GM21528 (cell line): ENCODE measurements around the gene MAN1A1.

Experiments
- ATAC-seq: cut with Tn5 transposase; IDR thresholded peaks from one replicate; pipeline ENCODE4 v1.9.1; 2021; ENCODE audit warnings: mild to moderate bottlenecking, moderate library complexity; ENCODE audit not compliant: unreplicated experiment, low FRiP score

MAN1A1 gene

DNA sequence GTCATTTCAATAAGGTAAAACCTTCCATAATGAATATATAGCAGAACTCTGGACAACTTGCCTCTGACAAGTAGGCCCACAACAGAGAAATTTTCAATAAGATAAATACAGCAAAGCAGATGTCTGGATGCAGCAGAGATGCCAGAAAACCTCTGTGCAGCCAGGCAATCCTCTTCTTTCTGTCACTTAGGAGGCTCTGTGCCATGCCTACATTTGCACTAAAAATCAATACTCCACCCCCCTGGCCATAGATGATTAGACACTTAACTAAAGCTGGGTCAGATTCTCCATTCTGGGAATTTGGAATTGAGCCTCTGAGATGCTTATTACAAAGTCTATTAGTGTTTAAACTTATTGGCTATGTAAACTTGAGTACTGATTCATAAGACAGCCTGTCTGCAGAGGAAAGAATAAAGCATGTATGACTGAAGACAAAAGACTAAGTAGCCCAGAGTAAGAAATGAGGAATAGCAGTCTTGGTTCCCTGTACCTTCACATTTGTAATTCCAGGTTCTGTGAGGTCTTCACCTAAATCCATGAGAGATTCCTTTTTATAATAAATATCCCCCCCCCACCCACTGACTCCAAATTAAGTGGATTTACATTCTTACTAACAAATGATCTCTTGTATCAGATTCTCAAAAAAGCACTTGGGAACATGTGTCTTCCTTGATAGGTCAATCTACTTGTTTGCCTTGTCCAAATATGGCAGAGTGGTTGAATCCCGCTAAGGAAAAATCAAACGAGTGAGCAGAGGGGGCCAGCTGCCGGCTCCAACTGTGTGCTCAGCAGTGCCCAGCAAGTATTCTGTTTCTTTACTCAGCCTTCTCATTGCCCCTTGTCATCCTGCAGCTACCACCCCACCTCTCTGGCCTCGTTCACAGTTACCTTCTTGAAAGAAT, 20.4 kb downstream of the MAN1A1 start:
- no peak for ATAC-seq

DNA sequence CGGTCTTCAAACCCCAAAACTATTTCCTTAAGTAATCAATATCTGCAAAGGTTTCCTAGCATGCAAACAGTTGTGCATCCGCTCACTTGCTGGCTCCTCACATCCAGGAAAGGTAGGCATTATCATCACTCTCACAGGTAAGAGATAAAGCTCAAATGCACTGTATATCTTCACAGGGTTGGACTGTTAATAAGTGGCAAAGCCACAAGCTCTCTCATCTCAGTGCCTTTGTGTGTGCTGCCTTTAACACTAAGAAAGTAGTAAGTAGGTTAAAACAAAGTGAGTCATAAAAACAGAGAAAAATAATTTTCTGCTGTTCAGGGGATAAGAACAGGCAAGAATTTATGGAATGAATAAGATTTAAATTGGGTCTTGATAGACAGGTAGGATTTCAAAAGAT, 21.3 kb downstream of the MAN1A1 start:
- no peak for ATAC-seq

DNA sequence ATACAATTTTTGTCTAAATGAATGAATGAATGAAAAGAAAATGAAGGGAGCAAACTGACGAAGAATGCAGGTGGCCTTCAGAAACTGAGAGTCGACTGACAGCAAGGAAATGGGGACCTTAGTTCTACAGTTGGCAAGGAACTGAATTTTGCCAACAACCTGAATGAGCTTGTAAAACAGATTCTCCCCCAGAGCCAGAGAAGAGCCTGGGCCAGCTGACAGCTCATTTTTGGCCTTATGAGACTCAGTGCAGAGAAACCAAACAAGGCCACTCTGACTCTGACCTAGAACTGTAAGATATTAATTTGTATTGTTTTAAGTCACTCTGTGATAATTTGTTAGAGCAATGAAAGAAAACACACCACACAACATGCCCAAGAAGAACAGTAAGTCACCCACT, 21.8 kb downstream of the MAN1A1 start:
- ATAC-seq: no peak

DNA sequence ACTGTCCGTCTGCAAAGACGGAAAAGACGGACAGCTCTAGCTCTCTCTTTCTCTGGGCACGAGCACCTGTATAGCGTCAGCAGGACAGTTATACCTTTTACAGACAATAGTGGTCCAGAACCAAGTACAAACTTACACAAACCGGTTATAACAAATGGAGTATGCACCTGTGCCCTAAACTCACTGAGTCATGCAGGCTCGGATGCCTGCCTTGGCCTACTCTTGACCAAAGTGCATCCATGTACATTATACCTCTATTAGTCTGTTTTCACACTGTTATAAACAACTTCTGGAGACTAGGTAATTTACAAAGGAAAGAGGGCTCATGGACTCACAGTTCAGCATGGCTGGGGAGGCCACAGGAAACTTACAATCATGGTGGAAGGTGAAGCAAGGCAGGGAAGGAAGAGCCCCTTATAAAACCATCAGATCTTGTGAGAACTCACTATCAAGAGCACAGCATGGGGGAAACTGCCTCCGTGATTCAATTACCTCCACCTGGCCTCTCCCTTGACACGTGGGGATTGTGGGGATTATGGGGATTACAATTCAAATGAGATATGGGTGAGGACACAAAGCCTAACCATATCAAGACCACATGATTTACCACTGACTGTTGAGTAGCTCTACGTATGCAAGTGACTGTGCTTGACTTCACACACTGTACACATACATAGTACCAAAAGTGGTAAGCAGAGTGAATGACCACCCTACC, 23.1 kb downstream of the MAN1A1 start:
- ATAC-seq: no peak

DNA sequence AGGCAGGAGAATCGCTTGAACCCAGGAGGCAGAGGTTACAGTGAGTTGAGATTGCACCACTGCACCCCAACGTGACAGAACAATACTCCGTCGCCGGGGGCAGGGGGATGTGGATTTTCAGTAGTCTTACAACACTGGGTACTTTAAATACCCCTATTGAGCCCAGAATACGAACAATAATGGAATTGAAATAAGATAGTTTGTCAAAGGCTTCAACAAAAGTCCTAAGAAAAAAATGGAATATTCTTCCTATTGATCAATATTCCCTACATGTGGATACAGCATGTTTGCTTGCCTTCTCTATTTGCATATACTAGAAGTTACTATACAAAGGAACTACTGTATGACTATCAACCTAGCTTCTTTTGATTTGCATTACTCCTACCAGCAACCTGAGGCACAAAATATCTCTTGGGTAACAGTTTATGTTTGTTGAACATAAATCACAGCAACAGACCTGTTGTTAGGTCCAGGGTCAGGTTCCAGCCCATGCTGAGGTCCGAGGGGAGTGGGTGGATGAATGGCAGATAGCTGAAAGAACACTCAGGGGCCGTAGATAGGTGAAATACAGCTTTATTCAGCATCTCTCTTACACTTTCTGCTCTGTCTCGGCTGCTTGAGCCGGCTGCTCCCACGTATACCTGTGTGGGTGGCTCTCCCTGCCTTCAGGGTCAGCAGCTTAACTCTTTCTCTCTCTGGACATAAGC, 23.8 kb downstream of the MAN1A1 start:
- no peak for ATAC-seq

DNA sequence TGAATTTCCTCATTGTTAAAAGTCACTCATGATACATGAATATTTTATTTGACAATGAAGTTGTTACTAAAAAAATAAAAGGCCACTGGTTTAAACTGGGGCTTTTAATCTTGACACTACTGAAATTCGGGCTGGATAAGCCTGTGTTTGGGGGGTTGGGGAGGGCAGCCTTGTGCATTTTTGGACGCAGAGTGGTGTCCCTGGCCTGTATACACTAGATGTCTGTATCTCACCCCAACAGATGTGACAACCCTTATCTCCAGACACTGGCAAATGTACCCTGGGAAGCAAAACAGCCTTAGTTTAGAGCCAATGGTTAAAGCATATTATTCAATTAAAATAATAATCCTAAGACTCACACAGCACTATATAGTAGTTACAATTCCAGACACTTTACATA, 24.8 kb downstream of the MAN1A1 start:
- no peak for ATAC-seq

DNA sequence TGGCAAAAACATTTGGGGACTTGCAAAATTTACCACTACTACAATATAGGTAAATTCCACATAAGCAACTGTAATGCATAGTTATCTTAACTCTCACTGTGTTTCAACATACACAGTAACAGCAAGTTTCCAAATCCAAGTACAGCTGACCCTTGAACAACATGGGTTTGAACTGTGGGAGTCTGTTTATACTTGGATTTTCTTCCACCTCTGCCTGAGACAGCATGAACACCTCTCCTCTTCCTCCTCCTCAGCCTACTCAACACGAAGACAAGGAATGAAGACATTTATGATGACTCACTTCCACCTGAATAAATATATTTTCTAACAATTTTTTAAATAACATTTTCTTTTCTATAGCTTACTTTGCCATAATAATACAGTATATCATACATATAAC, 25.6 kb downstream of the MAN1A1 start:
- ATAC-seq: no peak

DNA sequence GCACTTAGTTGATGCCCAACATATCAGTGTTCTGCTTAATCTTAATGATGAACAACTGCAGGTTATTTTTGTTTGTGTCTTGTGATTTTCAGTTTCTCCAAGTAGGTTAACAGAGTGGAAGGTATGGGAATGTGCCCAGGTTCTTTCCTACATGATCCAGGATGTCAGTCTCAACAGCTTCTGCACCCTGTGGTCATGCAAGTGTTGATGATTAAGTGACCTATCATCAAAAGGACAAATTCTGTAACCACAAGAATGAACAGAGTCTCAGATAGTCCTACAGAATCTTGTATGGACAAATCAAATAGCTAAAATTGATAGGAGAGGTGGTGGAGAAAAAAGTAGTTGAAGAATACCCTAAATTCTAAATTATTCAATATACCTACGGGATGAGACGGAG, 26.1 kb downstream of the MAN1A1 start:
- ATAC-seq: no peak

DNA sequence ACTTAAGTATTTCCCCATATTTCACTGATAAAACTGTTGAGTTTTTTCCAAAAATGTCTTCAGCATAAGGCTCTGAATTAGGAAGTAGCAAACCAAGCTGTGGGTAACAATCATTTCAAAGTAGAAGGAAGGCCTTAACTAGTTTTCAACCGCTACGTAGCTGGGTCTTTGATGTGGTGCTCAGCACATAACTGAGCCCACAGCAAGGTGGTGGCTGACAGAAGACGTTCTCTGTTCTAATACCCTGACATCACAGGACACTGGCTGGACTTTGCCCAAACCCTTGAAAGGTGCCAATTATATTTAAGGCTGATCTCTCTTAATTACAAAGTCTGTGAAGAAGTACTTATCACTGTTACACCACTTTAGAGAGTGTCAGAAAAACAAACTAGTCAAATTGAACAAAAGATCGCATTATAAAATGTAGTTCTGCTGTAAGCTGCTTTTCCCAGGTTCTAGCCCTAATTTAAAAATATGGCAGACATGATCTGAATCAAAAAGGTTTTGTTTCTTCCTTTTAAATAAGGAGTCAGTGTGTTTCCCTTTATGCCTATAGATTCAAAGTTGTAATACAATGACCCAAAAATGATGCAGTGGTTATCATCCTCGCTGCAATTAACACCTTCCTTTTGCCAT, 26.7 kb downstream of the MAN1A1 start:
- no peak for ATAC-seq

DNA sequence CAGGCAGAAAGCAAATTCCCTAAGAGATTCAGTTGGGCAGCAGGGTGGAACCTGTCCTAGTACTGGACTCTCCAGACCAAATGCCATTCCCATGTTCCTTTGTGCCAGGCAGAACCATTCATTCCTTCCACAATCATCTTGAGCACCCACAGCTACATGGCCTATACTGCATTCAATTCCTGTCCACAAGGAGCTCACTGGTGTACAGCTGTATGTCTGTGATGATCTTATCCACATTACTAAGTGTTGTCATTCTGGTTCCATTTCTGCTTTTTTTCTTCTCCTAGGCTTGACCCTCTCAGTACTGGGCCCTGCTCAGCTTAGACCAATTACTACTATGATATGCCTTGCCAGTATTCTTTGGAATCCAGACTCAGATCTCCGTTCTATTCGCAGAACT, 27.5 kb downstream of the MAN1A1 start:
- no peak for ATAC-seq

DNA sequence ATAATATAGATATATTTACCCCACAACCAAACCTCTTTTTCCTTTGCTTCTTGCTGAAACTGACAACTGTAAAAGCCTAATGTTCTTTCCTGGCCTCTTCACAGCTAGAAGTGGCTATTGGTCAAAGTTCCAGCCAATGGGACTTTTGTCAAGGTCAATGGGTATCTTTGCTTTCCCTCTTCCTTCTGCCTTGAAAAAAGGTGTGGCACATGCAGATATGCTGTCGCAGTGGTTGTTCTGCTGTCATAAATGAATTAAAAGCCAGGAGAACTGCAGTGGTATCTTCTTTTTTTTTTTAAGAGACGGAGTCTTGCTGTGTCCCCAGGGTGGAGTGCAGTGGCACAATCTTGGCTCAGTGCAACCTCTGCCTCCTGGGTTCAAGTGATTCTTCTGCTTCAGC, 29.9 kb downstream of the MAN1A1 start:
- no peak for ATAC-seq

DNA sequence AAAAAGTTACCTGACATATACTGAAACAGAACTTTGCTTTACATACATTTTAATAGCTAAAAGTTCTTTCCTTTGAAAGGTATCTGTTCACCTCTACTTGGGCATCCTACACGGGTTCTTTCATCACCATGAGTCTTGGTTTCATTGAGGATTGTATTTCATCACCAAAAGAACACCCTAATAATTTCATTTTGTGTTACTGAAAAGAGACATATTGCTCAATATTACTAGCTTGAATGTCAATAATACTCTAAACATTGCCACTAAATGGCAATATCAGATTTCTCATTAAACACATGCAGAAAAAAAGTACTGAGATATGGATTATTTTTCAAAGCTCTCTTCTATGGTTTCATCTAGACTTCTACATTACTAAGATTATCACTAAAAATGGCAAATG, 30.8 kb downstream of the MAN1A1 start:
- no peak for ATAC-seq

DNA sequence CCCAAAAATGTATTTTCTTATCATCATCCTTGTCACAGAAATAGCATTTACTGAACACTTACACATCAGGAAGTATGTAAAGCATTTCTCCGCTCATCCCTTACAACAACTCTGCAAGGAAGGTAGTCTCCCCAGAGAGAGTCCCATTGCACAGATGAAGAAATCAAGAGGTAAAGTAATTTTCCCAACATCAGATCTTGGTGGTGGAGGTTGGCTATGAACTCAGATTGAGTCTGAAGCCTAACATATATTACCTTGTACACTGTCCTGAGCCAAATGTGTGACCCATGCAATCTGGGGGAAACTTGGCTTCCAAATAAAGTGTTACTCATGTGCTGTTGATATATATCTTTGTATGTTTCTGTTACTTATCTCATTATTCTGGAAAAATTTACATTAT, 31.4 kb downstream of the MAN1A1 start:
- ATAC-seq: no peak

DNA sequence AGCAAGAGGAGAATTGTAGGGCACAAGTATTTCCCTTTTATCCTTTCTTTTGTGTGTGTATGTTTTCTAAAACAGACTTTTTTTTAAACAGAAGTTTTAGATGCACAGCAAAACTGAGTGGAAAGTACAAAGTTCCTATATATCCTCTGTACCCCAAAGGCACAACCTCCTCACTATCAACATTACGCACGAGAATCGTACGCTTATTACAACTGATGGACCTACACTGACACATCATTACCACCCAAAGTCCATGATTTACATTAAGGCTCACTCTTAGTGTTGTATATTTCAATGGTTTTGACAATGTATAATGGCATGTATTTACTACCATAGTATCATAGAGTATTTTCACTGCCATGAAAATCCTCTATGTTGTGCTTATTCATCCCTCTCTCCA, 32.6 kb downstream of the MAN1A1 start:
- no peak for ATAC-seq

DNA sequence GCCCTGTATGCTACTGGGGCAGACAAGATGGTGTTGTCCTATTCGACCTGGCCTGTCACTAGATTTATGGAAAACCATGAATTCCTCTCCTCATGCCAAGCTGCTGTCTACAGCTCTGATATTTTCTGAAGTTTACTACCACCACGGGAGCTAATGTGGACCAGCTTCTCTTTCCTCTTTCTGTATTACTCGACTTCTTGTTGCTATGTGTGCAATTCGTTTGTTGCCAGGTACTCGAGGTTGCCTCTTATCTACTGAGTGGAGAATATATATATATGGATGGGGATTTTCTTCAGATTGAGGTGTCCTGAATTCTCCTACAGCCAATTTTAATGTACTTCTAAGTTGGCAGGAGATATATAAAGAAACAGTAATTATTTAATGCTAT, 34.7 kb downstream of the MAN1A1 start:
- ATAC-seq: peak; percentile 47

DNA sequence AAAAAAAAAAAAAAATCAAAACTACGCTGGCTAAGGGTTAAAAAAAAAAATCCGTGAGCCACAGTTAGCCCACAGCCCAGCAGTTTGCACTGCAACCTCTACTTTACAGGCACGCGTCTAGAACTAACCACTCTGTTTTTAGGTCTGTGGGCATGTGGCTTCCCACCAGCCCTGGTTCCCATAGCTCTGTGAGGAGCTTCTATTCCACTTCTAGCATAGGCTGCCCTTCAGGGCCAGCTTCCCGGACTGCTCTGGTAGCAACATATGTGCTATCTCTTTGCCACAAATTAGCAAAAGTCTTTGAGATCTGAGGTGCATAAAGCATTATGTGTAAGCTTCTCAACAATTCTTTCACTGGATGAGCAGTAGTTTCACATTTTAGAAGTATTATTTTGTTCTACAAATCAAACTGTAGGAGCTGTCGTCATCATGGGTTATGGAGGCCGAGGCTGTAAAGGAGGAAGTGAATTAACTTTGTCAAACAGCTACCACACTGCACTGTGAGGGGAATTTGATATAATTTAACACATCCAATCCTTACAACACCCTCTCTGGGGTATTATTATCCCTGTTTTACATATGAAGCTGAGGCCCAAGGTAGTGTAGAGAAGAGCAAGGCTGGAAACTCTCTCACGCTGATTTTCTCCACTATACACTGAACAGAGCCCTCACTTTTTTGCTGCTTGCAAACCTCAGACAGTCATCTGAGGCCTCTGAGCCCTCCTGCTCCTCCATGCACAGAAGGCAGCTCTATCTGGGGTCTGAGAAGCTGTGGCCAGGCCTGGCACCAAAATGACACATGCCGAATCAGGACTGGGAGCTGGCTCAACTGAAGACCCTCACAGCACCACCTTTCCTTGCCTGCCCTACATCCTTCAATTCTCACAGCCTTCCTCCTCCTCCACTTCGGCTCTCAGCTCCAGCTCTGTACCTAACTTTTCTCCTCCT, 35.4 kb downstream of the MAN1A1 start:
- peak; percentile 73 for ATAC-seq

DNA sequence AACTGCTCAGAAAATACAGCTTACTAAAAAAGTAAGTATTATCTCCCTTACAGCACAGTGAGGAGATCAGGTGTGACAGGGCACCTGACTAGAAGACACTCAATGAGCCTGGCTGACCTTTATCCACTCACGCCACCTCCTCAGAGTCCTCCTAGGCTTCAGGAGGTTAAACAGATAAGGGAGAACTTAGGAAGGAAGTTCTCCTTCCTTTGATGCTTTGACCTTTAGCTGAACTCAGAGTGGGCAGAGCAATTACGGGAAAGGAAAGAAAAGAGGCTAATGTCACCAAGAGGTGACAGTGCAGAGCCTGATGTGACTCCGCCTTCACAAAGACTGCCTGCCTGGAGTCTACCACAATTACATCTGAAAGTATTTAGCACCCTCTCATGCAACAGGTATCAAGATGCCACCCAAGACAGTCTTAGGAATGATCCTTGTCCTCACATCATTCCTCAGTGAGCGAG, 36.7 kb downstream of the MAN1A1 start:
- peak; percentile 38 for ATAC-seq

DNA sequence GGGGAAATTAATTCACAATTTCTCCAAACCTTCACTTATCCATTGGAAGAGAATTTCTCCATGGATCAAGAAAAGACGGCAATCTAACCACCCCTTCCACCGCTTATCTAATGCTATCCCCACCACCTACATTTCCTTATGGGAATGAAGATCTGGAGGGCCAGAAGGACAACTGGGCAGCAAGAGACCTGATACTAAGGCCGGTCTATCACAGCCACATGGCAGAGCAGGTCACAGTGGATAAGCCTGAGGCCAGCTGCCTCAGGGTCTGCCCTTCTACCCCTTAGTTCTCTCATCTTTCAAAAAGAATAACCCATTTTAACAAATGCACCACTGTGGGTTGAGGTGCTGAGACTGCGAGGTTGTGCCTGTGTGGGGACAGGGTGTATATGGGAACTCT, 37.1 kb downstream of the MAN1A1 start:
- ATAC-seq: no peak

DNA sequence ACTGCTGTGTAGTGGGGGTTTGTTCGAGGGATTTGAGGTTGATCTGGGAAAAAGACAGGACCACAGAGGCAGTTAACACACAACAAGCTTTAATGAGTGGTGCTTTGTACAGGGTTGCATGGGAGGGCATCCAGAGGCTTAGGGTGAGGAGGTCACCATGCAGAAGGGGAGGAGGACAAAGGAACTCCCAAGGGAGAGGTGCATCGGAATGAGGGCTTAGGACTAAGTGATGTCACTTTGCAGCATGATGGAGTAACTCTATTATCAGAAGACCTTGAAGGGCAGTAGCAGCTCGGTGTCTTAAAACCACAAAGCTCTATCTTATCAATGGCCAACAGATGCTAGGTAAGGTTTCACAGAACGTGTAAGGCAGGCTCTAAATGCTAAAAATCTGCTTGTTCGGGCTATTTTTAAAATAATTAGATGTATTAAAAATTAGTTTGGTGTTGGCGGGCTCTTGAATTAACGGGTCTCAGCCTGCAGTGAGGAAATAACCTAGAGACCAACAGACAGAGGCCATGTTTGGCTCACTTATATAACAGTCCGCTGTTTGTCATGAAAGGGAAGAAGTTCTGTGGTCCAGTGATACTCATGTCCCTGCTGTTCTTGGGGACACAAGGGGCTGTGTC, 37.9 kb downstream of the MAN1A1 start:
- no peak for ATAC-seq
